Mesenchymal stem cell (in vitro differentiated cells and primary cell): ENCODE results near the gene ADAMTS17.

Experiments
- DNase-seq: peaks from one replicate; pipeline ENCODE4 v3.0.0-alpha.2; 2013
- H2AFZ ChIP-seq: one replicate; pipeline ENCODE4 v1.6.1; 2013; ENCODE audit warnings: low read depth, mild to moderate bottlenecking, control low read depth, inconsistent platforms, low read length, moderate library complexity
- H2AK5ac ChIP-seq: 2 replicates; pipeline ENCODE4 v1.6.1; 2013; ENCODE audit warnings: low read length, moderate library complexity, mild to moderate bottlenecking, inconsistent platforms; ENCODE audit not compliant: severe bottlenecking
- H2BK120ac ChIP-seq: one replicate; pipeline ENCODE4 v1.6.1; 2013; ENCODE audit warnings: low read depth, mild to moderate bottlenecking, inconsistent platforms, low read length, moderate library complexity
- H2BK12ac ChIP-seq, 2 experiments: one replicate each; pipeline ENCODE4 v1.6.1; 2013; ENCODE audit warnings: inconsistent platforms in 2 of 2, low read length in 2 of 2, mild to moderate bottlenecking in 2 of 2, moderate library complexity in 2 of 2, control low read depth in 1 of 2
- H2BK15ac ChIP-seq: one replicate; pipeline ENCODE4 v1.6.1; 2013; ENCODE audit warnings: mild to moderate bottlenecking, low read depth, inconsistent platforms; ENCODE audit not compliant: poor library complexity, severe bottlenecking
- H2BK5ac ChIP-seq: 2 replicates; pipeline ENCODE4 v1.6.1; 2013; ENCODE audit warnings: low read depth, mild to moderate bottlenecking, low read length, control low read depth, inconsistent platforms; ENCODE audit not compliant: poor library complexity, severe bottlenecking
- H3K14ac ChIP-seq, 2 experiments: one replicate each; pipeline ENCODE4 v1.6.1; 2013; ENCODE audit warnings: inconsistent platforms in 2 of 2, low read length in 2 of 2, control low read depth in 1 of 2, mild to moderate bottlenecking in 1 of 2, moderate library complexity in 1 of 2
- H3K18ac ChIP-seq, 2 experiments: one replicate each; pipeline ENCODE4 v1.6.1; 2013; ENCODE audit warnings: inconsistent platforms in 2 of 2, low read length in 2 of 2, control low read depth in 1 of 2, low read depth in 1 of 2, mild to moderate bottlenecking in 1 of 2
- H3K23ac ChIP-seq, 2 experiments: one replicate each; pipeline ENCODE4 v1.6.1; 2013; ENCODE audit warnings: inconsistent platforms in 2 of 2, low read length in 2 of 2, mild to moderate bottlenecking in 2 of 2, moderate library complexity in 2 of 2, control low read depth in 1 of 2
- H3K27ac ChIP-seq: 2 replicates; pipeline ENCODE4 v1.5.1; 2013; ENCODE audit warnings: mild to moderate bottlenecking, moderate library complexity, low read length, control low read depth, inconsistent platforms; ENCODE audit not compliant: poor library complexity, severe bottlenecking
- H3K27me3 ChIP-seq, 2 experiments: 2 replicates each; pipeline versions ENCODE4 v1.6.1 to v1.7.0; 2013; ENCODE audit warnings: low read length in 2 of 2, mild to moderate bottlenecking in 2 of 2, moderate library complexity in 2 of 2, control low read depth in 1 of 2, inconsistent platforms in 1 of 2; ENCODE audit not compliant: control insufficient read depth in 1 of 2, insufficient read depth in 1 of 2
- H3K36me3 ChIP-seq, 2 experiments: 2 replicates each; pipeline versions ENCODE4 v1.6.1 to v1.7.0; 2013; ENCODE audit warnings: low read length in 2 of 2, control low read depth in 1 of 2, inconsistent platforms in 1 of 2, low read depth in 1 of 2, mild to moderate bottlenecking in 1 of 2; ENCODE audit not compliant: insufficient read depth in 2 of 2, control insufficient read depth in 1 of 2
- H3K4ac ChIP-seq, 2 experiments: one replicate each; pipeline ENCODE4 v1.6.1; 2013; ENCODE audit warnings: inconsistent platforms in 2 of 2, low read length in 2 of 2, mild to moderate bottlenecking in 2 of 2, moderate library complexity in 2 of 2, control low read depth in 1 of 2, low read depth in 1 of 2
- H3K4me1 ChIP-seq: 2 replicates; pipeline ENCODE4 v1.6.1; 2013; ENCODE audit warnings: low read depth, low read length, control low read depth; ENCODE audit not compliant: control insufficient read depth, insufficient read depth
- H3K4me2 ChIP-seq: 2 replicates; pipeline ENCODE4 v1.6.1; 2013; ENCODE audit warnings: low read length, mild to moderate bottlenecking, inconsistent platforms; ENCODE audit not compliant: poor library complexity, severe bottlenecking
- H3K4me3 ChIP-seq, 2 experiments: 2 replicates each; pipeline versions ENCODE4 v1.5.1 to v1.7.0; 2013; ENCODE audit warnings: low read length in 2 of 2, mild to moderate bottlenecking in 2 of 2, control low read depth in 1 of 2, low read depth in 1 of 2; ENCODE audit not compliant: insufficient read depth in 1 of 2
- H3K79me1 ChIP-seq: replicated peaks from 2 replicates; pipeline ENCODE4 v1.6.1; 2013; ENCODE audit warnings: mild to moderate bottlenecking, control low read depth, low read length, inconsistent platforms; ENCODE audit not compliant: poor library complexity, severe bottlenecking
- H3K9ac ChIP-seq: 2 replicates; pipeline ENCODE4 v1.7.0; 2013; ENCODE audit warnings: mild to moderate bottlenecking, low read length, moderate library complexity
- H3K9me3 ChIP-seq: 2 replicates; pipeline ENCODE4 v1.7.0; 2013; ENCODE audit warnings: mild to moderate bottlenecking, low read length; ENCODE audit not compliant: control insufficient read depth
- H4K8ac ChIP-seq: one replicate; pipeline ENCODE4 v1.6.1; 2013; ENCODE audit warnings: inconsistent platforms, mild to moderate bottlenecking, low read length, moderate library complexity
- H4K91ac ChIP-seq: one replicate; pipeline ENCODE4 v1.6.1; 2013; ENCODE audit warnings: mild to moderate bottlenecking, low read length, inconsistent platforms
- WGBS: methylation state at CpG from one replicate; pipeline ENCODE4 v1.1.7; 2013; ENCODE audit warnings: mixed read lengths; 5-methylcytosine and 5-hydroxymethylcytosine counted together

Gene ADAMTS17

GRCh38 chr15:100037901-100038300, 303.9 kb downstream of the ADAMTS17 start:
- H3K18ac ChIP-seq: no peak overlapping the region
- no peak overlapping the region for H4K91ac ChIP-seq
- no peak overlapping the region for H3K4me2 ChIP-seq
- no peak overlapping the region for H3K4ac ChIP-seq
- no peaks in the 10 kb centered on the region for H3K79me1 ChIP-seq
- peaks cover 3% of the 10 kb centered on the region for H3K4me1 ChIP-seq
- no peak overlapping the region for H2AFZ ChIP-seq
- no peak overlapping the region for H3K27ac ChIP-seq
- DNase-seq: no peak
- no peak overlapping the region for H2AK5ac ChIP-seq
- H3K23ac ChIP-seq: no peak overlapping the region
- H3K14ac ChIP-seq: no peak overlapping the region
- peaks cover 4 to 10% of the 10 kb centered on the region in 2 experiments for H3K27me3 ChIP-seq
- 100% methylated on average over 2 of the region's 2 CpGs for WGBS
- H2BK12ac ChIP-seq: no peak overlapping the region
- H4K8ac ChIP-seq: no peak overlapping the region
- H3K9me3 ChIP-seq: no peaks in the 10 kb centered on the region
- H3K9ac ChIP-seq: no peak overlapping the region
- peak overlapping the region; percentile 52 for H2BK15ac ChIP-seq
- no peak overlapping the region for H3K4me3 ChIP-seq
- no peak overlapping the region for H2BK5ac ChIP-seq
- H3K36me3 ChIP-seq: no peaks in the 10 kb centered on the region
- no peak overlapping the region for H2BK120ac ChIP-seq

GRCh38 chr15:100036015-100036414, 305.8 kb downstream of the ADAMTS17 start:
- Histone ChIP-seq H3K4me3 (no peak overlapping the region), H2BK15ac (no peak overlapping the region), H2BK5ac (no peak overlapping the region), H2BK120ac (no peak overlapping the region), H3K9me3 (no peaks in the 10 kb centered on the region), H3K4me2 (no peak overlapping the region), H3K18ac (no peak overlapping the region), H2AFZ (no peak overlapping the region), H2AK5ac (no peak overlapping the region), H3K14ac (no peak overlapping the region), H4K91ac (no peak overlapping the region), H3K36me3 (no peaks in the 10 kb centered on the region), H3K4me1 (no peaks in the 10 kb centered on the region), H3K4ac (no peak overlapping the region), H3K9ac (no peak overlapping the region), H3K27ac (no peak overlapping the region), H3K27me3 (peaks cover 4 to 10% of the 10 kb centered on the region in 2 experiments), H2BK12ac (no peak overlapping the region), H4K8ac (no peak overlapping the region), H3K79me1 (no peaks in the 10 kb centered on the region), H3K23ac (no peak overlapping the region)
- 90% methylated on average over 6 of the region's 6 CpGs for WGBS
- no peak for DNase-seq

GRCh38 chr15:100034191-100034590, 307.6 kb downstream of the ADAMTS17 start:
- Histone ChIP-seq H3K27ac (no peak overlapping the region), H3K9me3 (peaks cover 4% of the 10 kb centered on the region), H4K91ac (no peak overlapping the region), H3K23ac (no peak overlapping the region), H4K8ac (peak overlapping the region; percentile 19), H3K4me2 (no peak overlapping the region), H2BK15ac (no peak overlapping the region), H2AFZ (no peak overlapping the region), H3K9ac (no peak overlapping the region), H2BK120ac (no peak overlapping the region), H3K4me3 (no peak overlapping the region), H3K4ac (no peak overlapping the region), H3K14ac (peak overlapping the region in 1 of 2 experiments; percentile 66), H2AK5ac (no peak overlapping the region), H3K79me1 (no peaks in the 10 kb centered on the region), H2BK5ac (no peak overlapping the region), H3K36me3 (no peaks in the 10 kb centered on the region), H3K4me1 (no peaks in the 10 kb centered on the region), H3K18ac (no peak overlapping the region), H3K27me3 (peaks cover 4 to 10% of the 10 kb centered on the region in 2 experiments), H2BK12ac (no peak overlapping the region)
- 92% methylated on average over 7 of the region's 7 CpGs for WGBS
- no peak for DNase-seq

GRCh38 chr15:100033140-100033857, 308.5 kb downstream of the ADAMTS17 start:
- Histone ChIP-seq H2BK12ac (no peak overlapping the region), H3K4me1 (no peaks in the 10 kb centered on the region), H3K27ac (no peak overlapping the region), H3K14ac (no peak overlapping the region), H3K36me3 (no peaks in the 10 kb centered on the region), H2AFZ (no peak overlapping the region), H2BK15ac (no peak overlapping the region), H4K91ac (no peak overlapping the region), H3K4me2 (no peak overlapping the region), H2BK120ac (no peak overlapping the region), H2AK5ac (no peak overlapping the region), H2BK5ac (no peak overlapping the region), H3K79me1 (no peaks in the 10 kb centered on the region), H3K27me3 (peaks cover 4 to 10% of the 10 kb centered on the region in 2 experiments), H4K8ac (no peak overlapping the region), H3K23ac (no peak overlapping the region), H3K9me3 (peaks cover 6% of the 10 kb centered on the region), H3K4me3 (no peak overlapping the region), H3K4ac (no peak overlapping the region), H3K9ac (no peak overlapping the region), H3K18ac (no peak overlapping the region)
- DNase-seq: peak; percentile 27
- WGBS: 90% methylated on average over 5 of the region's 5 CpGs
